Urinary bladder (tissue), 4 donors: ENCODE data around the gene KIRREL1. TPM values are rescaled to one million over a fixed set of nuclear protein-coding genes. Genes with fewer than 3 reads are reported as not detected.

ENCODE experiments used
- DNase-seq: peaks from one replicate; pipeline ENCODE4 v3.0.0-alpha.2; 2015; ENCODE audit errors: extremely low spot score
- H3K27ac ChIP-seq: one replicate; pipeline ENCODE4 v1.5.1; 2013; ENCODE audit warnings: low read depth, mild to moderate bottlenecking, moderate library complexity
- H3K36me3 ChIP-seq: one replicate; pipeline ENCODE4 v1.6.1; 2013; ENCODE audit warnings: mild to moderate bottlenecking, moderate library complexity; ENCODE audit not compliant: insufficient read depth
- H3K4me1 ChIP-seq: one replicate; pipeline ENCODE4 v1.6.1; 2013; ENCODE audit warnings: mild to moderate bottlenecking, moderate library complexity; ENCODE audit not compliant: insufficient read depth
- H3K4me3 ChIP-seq: one replicate; pipeline ENCODE4 v1.5.1; 2013; ENCODE audit warnings: low read depth, low read length
- WGBS: extraction: QIAGEN DNeasy Blood & Tissue Kit; methylation state at CpG from one replicate; pipeline ENCODE4 v1.1.7; 2013; 5-methylcytosine and 5-hydroxymethylcytosine counted together
- polyA plus RNA-seq: library from polyadenylated mRNA; stranded (reverse); fragments of 200-250 nt; gene quantifications from one replicate; pipeline ENCODE4 v1.2.3, GENCODE V29; 2013
- total RNA-seq: library from RNA; depleted of rRNA; stranded (reverse); fragments of >200 nt; gene quantifications from one replicate; pipeline ENCODE4 v1.2.3, GENCODE V29; 2014
- donor health status: healthy with polysubstance abuse.
- donor health status: healthy.

KIRREL1 gene
- total RNA-seq (48.6 TPM), polyA plus RNA-seq (37.1 TPM)

- Histone ChIP-seq H3K4me3 (peak within 1 kb of the TSS; percentile 91), H3K4me1 (no peaks in the 10 kb centered on the region), H3K36me3 (no peaks in the 10 kb centered on the region), H3K27ac (peak within 1 kb of the TSS; percentile 69)
- 2% methylated on average over 62 of the region's 62 CpGs for WGBS
- DNase-seq: no peak
Measured at GRCh38 chr1:157993147-157993917, at the start of gene KIRREL1. Gene KIRREL1 (plus strand): TSS chr1:157993645. CDS start chr1:157993677, 32 bp downstream.

GRCh38 chr1:157944663-157945280, 48.7 kb upstream of the KIRREL1 start:
- 78% methylated on average over 5 of the region's 5 CpGs for WGBS

GRCh38 chr1:157948312-157949073, 45.0 kb upstream of the KIRREL1 start:
- Histone ChIP-seq H3K4me1 (no peaks in the 10 kb centered on the region), H3K27ac (no peak overlapping the region), H3K4me3 (no peak overlapping the region), H3K36me3 (no peaks in the 10 kb centered on the region)
- WGBS: 52% methylated on average over 6 of the region's 6 CpGs
- DNase-seq: no peak

More at GRCh38 chr1:157944663-157945280, 48.7 kb upstream of the KIRREL1 start:
- DNase-seq: no peak
- Histone ChIP-seq H3K36me3 (no peaks in the 10 kb centered on the region), H3K4me1 (no peaks in the 10 kb centered on the region), H3K27ac (no peak overlapping the region), H3K4me3 (no peak overlapping the region)

GRCh38 chr1:157949074-157949354, 44.4 kb upstream of the KIRREL1 start:
- H3K4me1 ChIP-seq: no peaks in the 10 kb centered on the region
- H3K36me3 ChIP-seq: no peaks in the 10 kb centered on the region
- DNase-seq: no peak
- no peak overlapping the region for H3K4me3 ChIP-seq
- no peak overlapping the region for H3K27ac ChIP-seq

GRCh38 chr1:157951230-157951629, 42.2 kb upstream of the KIRREL1 start:
- DNase-seq: no peak
- no peaks in the 10 kb centered on the region for H3K4me1 ChIP-seq
- no peak overlapping the region for H3K27ac ChIP-seq
- 78% methylated on average over 5 of the region's 5 CpGs for WGBS
- H3K36me3 ChIP-seq: no peaks in the 10 kb centered on the region
- no peak overlapping the region for H3K4me3 ChIP-seq

- Histone ChIP-seq H3K27ac (no peak overlapping the region), H3K4me3 (no peak overlapping the region), H3K4me1 (no peaks in the 10 kb centered on the region), H3K36me3 (no peaks in the 10 kb centered on the region)
- no peak for DNase-seq
- 46% methylated on average over 3 of the region's 3 CpGs for WGBS
Measured at GRCh38 chr1:157952601-157953000, 40.8 kb upstream of the KIRREL1 start.

GRCh38 chr1:157955221-157955620, 38.2 kb upstream of the KIRREL1 start:
- no peak overlapping the region for H3K27ac ChIP-seq
- no peak overlapping the region for H3K4me3 ChIP-seq
- no peaks in the 10 kb centered on the region for H3K36me3 ChIP-seq
- no peak for DNase-seq
- no peaks in the 10 kb centered on the region for H3K4me1 ChIP-seq

- Histone ChIP-seq H3K27ac (no peak overlapping the region), H3K4me3 (no peak overlapping the region), H3K36me3 (no peaks in the 10 kb centered on the region), H3K4me1 (no peaks in the 10 kb centered on the region)
- DNase-seq: no peak
- 78% methylated on average over 6 of the region's 6 CpGs for WGBS
Measured at GRCh38 chr1:157955857-157956256, 37.6 kb upstream of the KIRREL1 start.

- no peak for DNase-seq
- H3K27ac ChIP-seq: no peak overlapping the region
- no peaks in the 10 kb centered on the region for H3K36me3 ChIP-seq
- H3K4me1 ChIP-seq: no peaks in the 10 kb centered on the region
- H3K4me3 ChIP-seq: no peak overlapping the region
- WGBS: 21% methylated on average over 2 of the region's 2 CpGs
Measured at GRCh38 chr1:157956732-157957131, 36.7 kb upstream of the KIRREL1 start.

GRCh38 chr1:157958263-157958662, 35.2 kb upstream of the KIRREL1 start:
- 63% methylated on average over 3 of the region's 3 CpGs for WGBS
- no peak overlapping the region for H3K27ac ChIP-seq
- DNase-seq: no peak
- no peaks in the 10 kb centered on the region for H3K36me3 ChIP-seq
- H3K4me3 ChIP-seq: no peak overlapping the region
- no peaks in the 10 kb centered on the region for H3K4me1 ChIP-seq

- no peak for DNase-seq
- Histone ChIP-seq H3K4me1 (no peaks in the 10 kb centered on the region), H3K27ac (no peak overlapping the region), H3K4me3 (no peak overlapping the region), H3K36me3 (no peaks in the 10 kb centered on the region)
- 86% methylated on average over 5 of the region's 5 CpGs for WGBS
Measured at GRCh38 chr1:157959750-157960149, 33.7 kb upstream of the KIRREL1 start.

- DNase-seq: no peak
- Histone ChIP-seq H3K36me3 (no peaks in the 10 kb centered on the region), H3K27ac (no peak overlapping the region), H3K4me3 (no peak overlapping the region), H3K4me1 (no peaks in the 10 kb centered on the region)
- 69% methylated on average over 2 of the region's 2 CpGs for WGBS
Measured at GRCh38 chr1:157960773-157961172, 32.7 kb upstream of the KIRREL1 start.

GRCh38 chr1:157961805-157962762, 31.4 kb upstream of the KIRREL1 start:
- 47% methylated on average over 11 of the region's 11 CpGs for WGBS
- Histone ChIP-seq H3K4me1 (no peaks in the 10 kb centered on the region), H3K4me3 (no peak overlapping the region), H3K36me3 (no peaks in the 10 kb centered on the region), H3K27ac (no peak overlapping the region)
- no peak for DNase-seq
